Activated T-cell treated with anti-CD3 and anti-CD28 coated beads for 48 hours (primary cell): ENCODE results near the gene TNFRSF14.
"Not testable (repeated sequence)": the region's sequence is repeated elsewhere in the genome, so short reads cannot be mapped to it uniquely, and the experiment has no call there.

ENCODE experiments used
- DNase-seq: peaks from one replicate; pipeline ENCODE4 v3.0.0-alpha.2; 2020; ENCODE audit warnings: low read depth

The TNFRSF14 gene

GRCh38 chr1:2569060-2569459, 12.9 kb downstream of the TNFRSF14 start:
- DNase-seq: no peak

DNA sequence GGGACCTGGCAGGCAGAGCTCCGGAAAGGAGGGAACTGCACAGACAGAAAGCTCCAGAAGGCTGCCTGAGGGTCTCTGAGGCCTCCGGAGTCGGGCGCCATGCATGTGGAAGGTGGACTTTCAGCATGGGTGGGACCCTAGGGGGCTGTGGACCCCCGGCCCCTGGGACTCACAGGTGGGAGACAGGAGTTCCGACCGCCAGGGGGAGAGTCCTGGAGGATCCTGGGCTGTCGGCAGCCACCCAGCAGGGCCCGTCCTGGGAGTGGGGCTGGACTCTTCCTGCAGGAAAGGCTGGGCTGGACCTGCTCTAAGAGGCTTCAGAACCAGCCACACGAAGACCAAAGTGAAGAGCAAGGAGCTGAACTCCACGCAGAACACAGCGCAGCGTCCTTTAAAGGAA, 13.5 kb downstream of the TNFRSF14 start:
- DNase-seq: not testable (repeated sequence)

DNA sequence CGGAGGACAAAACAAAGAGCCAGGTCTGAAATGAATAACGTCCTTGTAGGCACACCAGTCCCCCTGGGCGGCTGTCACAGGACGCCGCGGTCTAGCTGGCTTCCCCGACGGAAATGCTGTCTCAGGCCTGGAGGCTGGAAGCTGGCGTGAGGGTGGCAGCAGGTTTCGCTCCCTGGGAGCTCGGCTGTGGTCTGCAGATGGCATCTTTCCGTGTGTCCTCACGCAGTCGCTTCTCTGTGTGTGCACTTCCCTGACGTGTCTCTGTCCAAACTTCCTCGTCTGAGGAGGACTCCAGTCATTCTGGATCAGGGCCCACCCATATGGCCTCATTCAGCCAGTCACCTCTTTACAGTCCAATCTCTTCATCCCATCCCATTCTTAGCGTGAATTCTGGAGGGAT, 14.2 kb downstream of the TNFRSF14 start:
- DNase-seq: no peak

GRCh38 chr1:2571348-2571747, 15.2 kb downstream of the TNFRSF14 start:
- DNase-seq: no peak

DNA sequence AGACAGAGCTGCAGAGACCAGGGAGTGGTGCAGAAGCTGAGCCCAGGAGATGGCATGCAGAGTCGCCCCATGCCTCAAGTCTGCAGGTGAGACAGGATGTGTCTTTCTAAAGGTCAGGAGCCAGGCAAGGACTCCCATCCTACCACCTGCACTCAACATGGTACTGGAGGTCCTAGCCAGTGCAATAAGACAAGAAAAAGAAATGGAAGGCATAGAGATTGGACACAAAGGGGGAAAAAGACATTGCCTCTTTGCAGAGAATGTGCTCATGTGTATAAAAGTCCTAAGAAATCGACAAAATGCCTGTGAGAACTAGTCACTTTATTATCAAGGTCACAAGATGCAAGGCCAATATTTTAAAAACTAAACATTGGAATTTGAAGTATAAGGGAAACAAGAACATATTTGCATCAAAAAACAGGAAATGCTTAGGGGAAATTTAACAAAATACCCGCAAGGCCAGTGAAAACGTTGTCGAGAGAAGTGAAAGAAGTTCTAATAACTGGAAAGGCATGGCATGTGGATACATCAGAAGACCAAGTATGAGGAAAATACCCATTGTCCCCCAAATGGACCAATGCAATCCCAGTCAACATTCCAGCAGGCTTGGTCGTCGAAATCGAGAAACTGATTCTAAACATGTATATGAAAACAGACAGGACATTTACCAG, 17.2 kb downstream of the TNFRSF14 start:
- DNase-seq: no peak

GRCh38 chr1:2574350-2574749, 18.2 kb downstream of the TNFRSF14 start:
- DNase-seq: no peak

GRCh38 chr1:2575801-2576663, 19.9 kb downstream of the TNFRSF14 start:
- DNase-seq: no peak

- DNase-seq: not testable (repeated sequence)
Observed at GRCh38 chr1:2577565-2578075, 21.4 kb downstream of the TNFRSF14 start.

- DNase-seq: no peak
Observed at GRCh38 chr1:2578758-2579118, 22.6 kb downstream of the TNFRSF14 start.

GRCh38 chr1:2580691-2581090, 24.5 kb downstream of the TNFRSF14 start:
- no peak for DNase-seq

DNA sequence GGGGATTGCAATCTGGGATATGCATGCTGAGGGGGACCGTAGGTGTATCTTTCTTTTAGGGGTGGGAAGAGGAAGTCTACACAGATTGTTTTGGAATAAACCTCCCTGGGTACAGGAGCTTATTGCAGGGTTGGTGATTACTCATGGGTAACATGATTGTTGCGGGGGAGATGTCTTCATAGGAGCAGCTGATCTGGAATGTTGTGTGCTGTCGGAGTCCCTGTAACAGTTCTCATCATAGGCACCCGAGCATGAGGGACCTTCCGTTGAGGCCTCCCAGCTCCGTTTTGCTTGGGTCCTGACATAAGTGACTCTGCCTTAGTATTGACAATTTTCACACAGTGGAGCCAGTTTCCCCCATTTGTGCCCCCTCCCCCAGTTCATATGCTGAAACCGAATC, 26.2 kb downstream of the TNFRSF14 start:
- DNase-seq: no peak

GRCh38 chr1:2583331-2583791, 27.2 kb downstream of the TNFRSF14 start:
- no peak for DNase-seq

- no peak for DNase-seq
Observed at GRCh38 chr1:2583871-2584351, 27.7 kb downstream of the TNFRSF14 start.

- DNase-seq: no peak
Observed at GRCh38 chr1:2584686-2585317, 28.6 kb downstream of the TNFRSF14 start.

GRCh38 chr1:2585318-2586092, 29.3 kb downstream of the TNFRSF14 start:
- peak; percentile 57 for DNase-seq

DNA sequence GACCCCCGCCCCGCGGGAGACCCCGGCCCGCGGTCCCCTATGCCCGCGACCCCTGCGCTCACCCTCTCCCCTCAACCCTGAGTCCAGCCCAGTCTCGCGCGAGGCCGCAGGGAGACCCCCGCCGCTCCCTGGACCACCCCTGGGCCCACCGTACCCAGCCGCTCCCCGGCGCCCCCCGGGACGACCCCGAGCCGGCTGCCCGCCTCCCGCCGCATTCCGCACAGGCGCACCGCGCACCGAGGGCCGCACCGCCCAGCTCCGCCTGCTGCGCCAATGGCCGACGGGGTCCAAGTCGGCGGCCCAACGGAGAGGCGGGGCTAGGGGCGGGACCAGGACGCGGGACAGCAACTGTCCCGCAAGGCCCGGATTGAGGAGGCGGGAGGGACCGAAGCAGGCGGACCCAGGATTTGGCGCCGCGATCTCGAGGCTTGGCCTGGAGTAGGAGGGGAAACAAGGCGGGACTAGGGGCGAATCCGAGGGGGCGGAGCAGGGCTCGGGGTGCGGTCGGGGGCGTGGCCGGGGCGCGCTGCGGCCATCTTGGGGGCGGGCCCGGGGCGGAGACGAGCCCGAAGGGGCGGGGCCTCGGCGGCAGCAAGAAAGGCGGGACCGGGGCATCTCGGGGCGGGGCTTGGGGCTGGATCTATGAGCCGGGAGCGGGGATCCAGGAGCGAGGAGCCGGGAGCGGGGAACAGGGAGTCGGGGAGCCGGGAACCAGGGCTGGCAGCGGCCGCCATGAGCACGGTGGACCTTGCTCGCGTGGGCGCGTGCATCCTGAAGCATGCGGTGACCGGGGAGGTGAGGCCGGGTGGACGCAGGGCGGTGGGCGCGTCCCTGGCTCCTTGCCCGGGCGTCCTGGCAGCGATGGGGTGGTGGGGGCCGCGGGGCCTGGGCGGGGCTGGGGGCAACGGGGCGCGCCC, 30.2 kb downstream of the TNFRSF14 start, which contains the start of gene PRXL2B:
Gene PRXL2B (plus strand): TSS at position 624 of the 917 bp plus-strand sequence. CDS start 109 bp downstream, at position 733.
- DNase-seq: peak; percentile 97

- DNase-seq: no peak
Observed at GRCh38 chr1:2587071-2587859, 31.1 kb downstream of the TNFRSF14 start.

- DNase-seq: no peak
Observed at GRCh38 chr1:2587860-2588571, 31.8 kb downstream of the TNFRSF14 start.
